HepG2 (cell line): ENCODE data around the gene IL31. TPM values are rescaled to one million over a fixed set of nuclear protein-coding genes. Genes with fewer than 3 reads are reported as not detected.

ENCODE experiments used
- GABPB1 ChIP-seq: IDR thresholded peaks from 2 replicates; pipeline ENCODE4 v1.6.1; 2016; ENCODE audit warnings: mild to moderate bottlenecking, missing genetic modification reagents, moderate library complexity, missing compliant biosample characterization
- KAT8 ChIP-seq: IDR thresholded peaks from 2 replicates; pipeline ENCODE4 v1.6.1; 2016; ENCODE audit warnings: missing genetic modification reagents, missing compliant biosample characterization
- KDM5A ChIP-seq: fragments of 200-600 bp; sonication (generic); IDR thresholded peaks from 2 replicates; pipeline ENCODE4 v1.7.0; 2018; ENCODE audit warnings: antibody characterized with exemption, mild to moderate bottlenecking, low read length, borderline replicate concordance
- PAF1 ChIP-seq: IDR thresholded peaks from 2 replicates; pipeline ENCODE4 v1.6.1; 2016; ENCODE audit warnings: missing genetic modification reagents, missing compliant biosample characterization
- PHF5A ChIP-seq: IDR thresholded peaks from one replicate; pipeline ENCODE4 v1.6.1; 2018; ENCODE audit warnings: low read depth, missing genetic modification reagents; ENCODE audit not compliant: unreplicated experiment
- PREB ChIP-seq: sonication (generic); formaldehyde crosslinking; IDR thresholded peaks from 2 replicates; pipeline ENCODE4 v1.4.0; 2020; ENCODE audit warnings: missing genetic modification reagents
- SNAPC5 ChIP-seq: sonication (generic); formaldehyde crosslinking; IDR thresholded peaks from 2 replicates; pipeline ENCODE4 v1.8.1; 2023; ENCODE audit warnings: mild to moderate bottlenecking, missing genetic modification reagents, borderline replicate concordance
- TBX2 ChIP-seq: sonication (generic); formaldehyde crosslinking; IDR thresholded peaks from 2 replicates; pipeline ENCODE4 v1.5.0; 2020; ENCODE audit warnings: missing genetic modification reagents, mild to moderate bottlenecking, borderline replicate concordance
- ZBTB1 ChIP-seq: sonication (generic); formaldehyde crosslinking; IDR thresholded peaks from 2 replicates; pipeline ENCODE4 v1.4.0; 2020; ENCODE audit warnings: missing genetic modification reagents, borderline replicate concordance
- ZBTB3 ChIP-seq: sonication (generic); formaldehyde crosslinking; IDR thresholded peaks from 2 replicates; pipeline ENCODE4 v1.4.0; 2020; ENCODE audit warnings: low read depth, mild to moderate bottlenecking, moderate library complexity, missing genetic modification reagents, borderline replicate concordance
- ZC3H4 ChIP-seq: sonication (generic); formaldehyde crosslinking; IDR thresholded peaks from 2 replicates; pipeline ENCODE4 v1.4.0; 2020; ENCODE audit warnings: missing genetic modification reagents, borderline replicate concordance
- ZNF224 ChIP-seq: sonication (generic); formaldehyde crosslinking; IDR thresholded peaks from 2 replicates; pipeline ENCODE4 v1.5.0; 2020; ENCODE audit warnings: mild to moderate bottlenecking, missing genetic modification reagents
- ZNF343 ChIP-seq: sonication (generic); formaldehyde crosslinking; IDR thresholded peaks from 2 replicates; pipeline ENCODE4 v1.4.0; 2020; ENCODE audit warnings: mild to moderate bottlenecking, missing genetic modification reagents
- ZNF557 ChIP-seq: sonication (generic); formaldehyde crosslinking; IDR thresholded peaks from 2 replicates; pipeline ENCODE4 v1.4.0; 2020; ENCODE audit warnings: missing genetic modification reagents
- ZNF563 ChIP-seq: sonication (generic); formaldehyde crosslinking; IDR thresholded peaks from 2 replicates; pipeline ENCODE4 v1.8.0; 2022; ENCODE audit warnings: mild to moderate bottlenecking, moderate library complexity, missing genetic modification reagents
- ZNF564 ChIP-seq: sonication (generic); formaldehyde crosslinking; IDR thresholded peaks from 2 replicates; pipeline ENCODE4 v1.8.1; 2023; ENCODE audit warnings: mild to moderate bottlenecking, missing genetic modification reagents
- ZNF652 ChIP-seq: IDR thresholded peaks from 2 replicates; pipeline ENCODE4 v1.6.1; 2016; ENCODE audit warnings: low read depth, borderline replicate concordance
- ZNF672 ChIP-seq: sonication (generic); formaldehyde crosslinking; IDR thresholded peaks from 2 replicates; pipeline ENCODE4 v1.8.1; 2022; ENCODE audit warnings: missing genetic modification reagents
- ZSCAN30 ChIP-seq: sonication (generic); formaldehyde crosslinking; IDR thresholded peaks from 2 replicates; pipeline ENCODE4 v1.5.0; 2020; ENCODE audit warnings: mild to moderate bottlenecking, missing genetic modification reagents
- polyA plus RNA-seq, 8 experiments: library from polyadenylated mRNA; depleted of rRNA in 3 of 8; stranded (reverse) in 7 of 8; unstranded in 1 of 8; fragments of >200 nt; fragmentation: Illumina TruSeq in 4 of 8; extraction: Trizol in 4 of 8; gene quantifications; 2 replicates each; pipeline versions ENCODE4 v1.2.1 to v1.2.3, GENCODE V29; 2011 to 2016; ENCODE audit warnings: low read depth in 4 of 8, missing spikeins in 1 of 8, mixed read lengths in 1 of 8; ENCODE audit not compliant: insufficient read depth in 1 of 8
- total RNA-seq, 5 experiments: library from RNA; depleted of rRNA; stranded (reverse); fragments of >200 nt; fragmentation: Illumina TruSeq; extraction: Trizol; gene quantifications; 2 replicates each; pipeline ENCODE4 v1.2.3, GENCODE V29; 2016; ENCODE audit warnings: low read depth in 1 of 5
- TF ChIP-seq, protein P1 (sequence below): sonication (generic); formaldehyde crosslinking; IDR thresholded peaks from 2 replicates; pipeline ENCODE4 v1.5.0; 2020; ENCODE audit warnings: mild to moderate bottlenecking, missing genetic modification reagents, borderline replicate concordance
- TF ChIP-seq, protein P2 (sequence below): sonication (generic); formaldehyde crosslinking; IDR thresholded peaks from 2 replicates; pipeline ENCODE4 v1.4.0; 2020; ENCODE audit warnings: missing genetic modification reagents

The IL31 gene
- total and polyA plus RNA-seq, 2 of the 13 experiments (the other 11 are each of a cell fraction or from before 2014, with no cell fraction given) = not detected

GRCh38 chr12:122203301-122204166 lies 29.5 kb upstream of the IL31 start, which contains the start of gene B3GNT4 (continued):
- TF ChIP-seq ZC3H4 (CRISPR knock-in tag) (no peak), ZNF564 (no peak), KAT8 (no peak), SNAPC5 (CRISPR knock-in tag) (no peak), TBX2 (peak; percentile 61; the same call in 1 of the 2 replicates), PHF5A (CRISPR knock-in tag) (no peak), ZSCAN30 (CRISPR knock-in tag) (no peak), ZNF224 (CRISPR knock-in tag) (no peak), PAF1 (CRISPR knock-in tag) (no peak), ZNF652 (CRISPR knock-in tag) (no peak), PREB (CRISPR knock-in tag) (no peak), ZBTB3 (no peak), ZNF557 (CRISPR knock-in tag) (no peak), ZNF672 (CRISPR knock-in tag) (no peak), ZNF563 (CRISPR knock-in tag) (0 out of 2 replicates have a peak, but pooled peaks have one; percentile 42), ZNF343 (CRISPR knock-in tag) (no peak), GABPB1 (peak; percentile 23; the same call in 1 of the 2 replicates), ZBTB1 (CRISPR knock-in tag) (no peak), KDM5A (no peak)
- TF ChIP-seq, protein P1, sequence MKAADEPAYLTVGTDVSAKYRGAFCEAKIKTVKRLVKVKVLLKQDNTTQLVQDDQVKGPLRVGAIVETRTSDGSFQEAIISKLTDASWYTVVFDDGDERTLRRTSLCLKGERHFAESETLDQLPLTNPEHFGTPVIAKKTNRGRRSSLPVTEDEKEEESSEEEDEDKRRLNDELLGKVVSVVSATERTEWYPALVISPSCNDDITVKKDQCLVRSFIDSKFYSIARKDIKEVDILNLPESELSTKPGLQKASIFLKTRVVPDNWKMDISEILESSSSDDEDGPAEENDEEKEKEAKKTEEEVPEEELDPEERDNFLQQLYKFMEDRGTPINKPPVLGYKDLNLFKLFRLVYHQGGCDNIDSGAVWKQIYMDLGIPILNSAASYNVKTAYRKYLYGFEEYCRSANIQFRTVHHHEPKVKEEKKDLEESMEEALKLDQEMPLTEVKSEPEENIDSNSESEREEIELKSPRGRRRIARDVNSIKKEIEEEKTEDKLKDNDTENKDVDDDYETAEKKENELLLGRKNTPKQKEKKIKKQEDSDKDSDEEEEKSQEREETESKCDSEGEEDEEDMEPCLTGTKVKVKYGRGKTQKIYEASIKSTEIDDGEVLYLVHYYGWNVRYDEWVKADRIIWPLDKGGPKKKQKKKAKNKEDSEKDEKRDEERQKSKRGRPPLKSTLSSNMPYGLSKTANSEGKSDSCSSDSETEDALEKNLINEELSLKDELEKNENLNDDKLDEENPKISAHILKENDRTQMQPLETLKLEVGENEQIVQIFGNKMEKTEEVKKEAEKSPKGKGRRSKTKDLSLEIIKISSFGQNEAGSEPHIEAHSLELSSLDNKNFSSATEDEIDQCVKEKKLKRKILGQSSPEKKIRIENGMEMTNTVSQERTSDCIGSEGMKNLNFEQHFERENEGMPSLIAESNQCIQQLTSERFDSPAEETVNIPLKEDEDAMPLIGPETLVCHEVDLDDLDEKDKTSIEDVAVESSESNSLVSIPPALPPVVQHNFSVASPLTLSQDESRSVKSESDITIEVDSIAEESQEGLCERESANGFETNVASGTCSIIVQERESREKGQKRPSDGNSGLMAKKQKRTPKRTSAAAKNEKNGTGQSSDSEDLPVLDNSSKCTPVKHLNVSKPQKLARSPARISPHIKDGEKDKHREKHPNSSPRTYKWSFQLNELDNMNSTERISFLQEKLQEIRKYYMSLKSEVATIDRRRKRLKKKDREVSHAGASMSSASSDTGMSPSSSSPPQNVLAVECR = peak; percentile 23; the same call in 1 of the 2 replicates
- TF ChIP-seq, protein P2, sequence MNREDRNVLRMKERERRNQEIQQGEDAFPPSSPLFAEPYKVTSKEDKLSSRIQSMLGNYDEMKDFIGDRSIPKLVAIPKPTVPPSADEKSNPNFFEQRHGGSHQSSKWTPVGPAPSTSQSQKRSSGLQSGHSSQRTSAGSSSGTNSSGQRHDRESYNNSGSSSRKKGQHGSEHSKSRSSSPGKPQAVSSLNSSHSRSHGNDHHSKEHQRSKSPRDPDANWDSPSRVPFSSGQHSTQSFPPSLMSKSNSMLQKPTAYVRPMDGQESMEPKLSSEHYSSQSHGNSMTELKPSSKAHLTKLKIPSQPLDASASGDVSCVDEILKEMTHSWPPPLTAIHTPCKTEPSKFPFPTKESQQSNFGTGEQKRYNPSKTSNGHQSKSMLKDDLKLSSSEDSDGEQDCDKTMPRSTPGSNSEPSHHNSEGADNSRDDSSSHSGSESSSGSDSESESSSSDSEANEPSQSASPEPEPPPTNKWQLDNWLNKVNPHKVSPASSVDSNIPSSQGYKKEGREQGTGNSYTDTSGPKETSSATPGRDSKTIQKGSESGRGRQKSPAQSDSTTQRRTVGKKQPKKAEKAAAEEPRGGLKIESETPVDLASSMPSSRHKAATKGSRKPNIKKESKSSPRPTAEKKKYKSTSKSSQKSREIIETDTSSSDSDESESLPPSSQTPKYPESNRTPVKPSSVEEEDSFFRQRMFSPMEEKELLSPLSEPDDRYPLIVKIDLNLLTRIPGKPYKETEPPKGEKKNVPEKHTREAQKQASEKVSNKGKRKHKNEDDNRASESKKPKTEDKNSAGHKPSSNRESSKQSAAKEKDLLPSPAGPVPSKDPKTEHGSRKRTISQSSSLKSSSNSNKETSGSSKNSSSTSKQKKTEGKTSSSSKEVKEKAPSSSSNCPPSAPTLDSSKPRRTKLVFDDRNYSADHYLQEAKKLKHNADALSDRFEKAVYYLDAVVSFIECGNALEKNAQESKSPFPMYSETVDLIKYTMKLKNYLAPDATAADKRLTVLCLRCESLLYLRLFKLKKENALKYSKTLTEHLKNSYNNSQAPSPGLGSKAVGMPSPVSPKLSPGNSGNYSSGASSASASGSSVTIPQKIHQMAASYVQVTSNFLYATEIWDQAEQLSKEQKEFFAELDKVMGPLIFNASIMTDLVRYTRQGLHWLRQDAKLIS (CRISPR knock-in tag) = no peak
